Activated T-helper 1 cell treated with anti-CD3 and anti-CD28 coated beads, Interleukin-2, amount 50 U/mL, for 16 hours (primary cell): Measurements from ENCODE around the gene RASAL1.

Experiments
- DNase-seq, 2 donors: peaks; one replicate each; pipeline ENCODE4 v3.0.0-alpha.2; 2020; ENCODE audit warnings: low read depth in 1 of 2, low spot score in 1 of 2

The RASAL1 gene

DNA sequence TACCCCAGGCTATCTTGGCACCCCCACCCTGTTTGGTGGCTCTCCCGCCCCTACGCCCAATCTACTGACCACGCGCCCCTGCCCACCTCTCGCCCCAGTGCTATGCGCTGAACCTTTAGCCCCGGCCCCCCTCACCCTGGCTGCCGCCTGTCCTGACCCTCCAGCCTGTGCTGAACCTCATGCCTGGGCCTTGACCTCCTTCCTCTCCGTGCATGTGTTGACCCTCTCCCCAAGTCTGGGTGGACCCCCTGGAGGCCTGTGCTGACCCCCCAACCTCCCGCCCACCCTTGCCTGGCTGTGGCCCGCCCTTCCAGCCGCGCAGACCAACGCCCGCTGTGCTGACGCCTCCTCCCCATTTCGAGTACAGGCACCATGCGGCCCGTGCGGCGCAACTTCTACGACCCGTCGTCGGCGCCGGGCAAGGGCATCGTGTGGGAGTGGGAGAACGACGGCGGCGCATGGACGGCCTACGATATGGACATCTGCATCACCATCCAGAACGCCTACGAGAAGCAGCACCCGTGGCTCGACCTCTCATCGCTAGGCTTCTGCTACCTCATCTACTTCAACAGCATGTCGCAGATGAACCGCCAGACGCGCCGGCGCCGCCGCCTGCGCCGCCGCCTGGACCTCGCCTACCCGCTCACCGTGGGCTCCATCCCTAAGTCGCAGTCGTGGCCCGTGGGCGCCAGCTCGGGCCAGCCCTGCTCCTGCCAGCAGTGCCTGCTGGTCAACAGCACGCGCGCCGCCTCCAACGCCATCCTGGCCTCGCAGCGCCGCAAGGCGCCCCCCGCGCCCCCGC is 58.3 kb downstream of the RASAL1 start:
- DNase-seq = no peak

DNA sequence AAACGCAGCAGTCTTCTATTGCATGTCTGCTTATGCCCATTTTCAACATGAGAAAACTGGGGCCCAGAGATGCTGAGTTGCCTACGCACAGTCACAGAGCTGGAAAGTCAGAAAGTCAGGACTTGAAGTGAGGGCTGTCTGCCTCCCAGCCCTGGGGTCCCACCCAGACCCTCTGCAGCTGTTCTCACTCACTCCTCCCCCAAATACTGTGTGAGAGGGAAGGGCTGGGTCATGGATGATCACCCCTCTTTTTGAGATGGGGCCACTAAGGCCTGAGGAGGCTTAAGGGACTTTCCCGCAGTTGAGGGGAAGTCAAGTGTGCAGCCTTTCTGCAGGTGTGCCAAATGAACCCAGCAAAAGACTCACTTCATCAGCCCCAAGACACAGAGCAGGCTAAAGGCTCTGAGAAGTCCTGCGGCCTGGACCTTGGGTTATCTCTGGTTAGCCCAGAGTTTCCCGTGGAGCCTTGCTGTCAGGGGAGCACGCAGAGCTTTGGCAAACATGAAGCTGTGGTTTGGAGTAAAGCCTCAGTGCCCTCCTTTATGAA is 60.4 kb downstream of the RASAL1 start:
- no peak for DNase-seq

DNA sequence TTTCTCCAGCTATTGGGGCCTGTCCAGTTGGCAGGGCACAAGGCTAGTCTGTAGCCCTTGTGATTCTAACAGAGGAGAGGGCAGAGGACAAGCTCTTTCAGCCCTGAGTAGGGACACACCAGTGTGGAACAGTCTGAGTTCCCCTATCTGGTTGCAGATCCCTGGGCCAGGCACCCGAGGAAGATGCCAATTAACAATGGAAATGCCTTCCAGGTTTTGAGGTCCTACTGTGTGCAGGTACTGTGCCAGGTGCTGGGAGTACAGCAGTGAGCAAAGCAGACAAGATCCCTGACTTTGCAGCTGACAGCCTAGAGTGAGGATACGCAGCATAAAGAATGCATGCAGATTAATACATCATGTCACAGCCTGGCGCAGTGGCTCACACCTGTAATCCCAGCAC is 62.0 kb downstream of the RASAL1 start:
- DNase-seq = no peak

DNA sequence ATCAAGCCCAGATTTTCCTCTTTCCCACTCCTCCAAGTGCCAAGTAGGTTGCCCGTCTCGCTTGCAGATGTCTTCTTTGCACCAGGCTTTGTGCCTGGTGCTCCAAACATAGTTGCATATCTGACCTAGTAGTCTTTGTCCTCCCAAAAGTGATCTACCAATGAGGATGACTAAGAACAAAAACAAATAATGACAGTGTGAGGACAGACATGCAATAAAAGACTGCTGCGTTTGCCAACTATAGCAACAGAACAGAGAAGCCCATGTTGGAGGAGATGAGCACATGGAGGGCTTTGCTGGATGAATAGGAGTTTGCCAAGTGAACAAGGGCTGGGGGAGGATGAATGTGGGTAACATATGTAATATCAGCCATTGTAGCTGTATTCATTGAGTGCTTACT is 63.4 kb downstream of the RASAL1 start:
- DNase-seq = no peak

DNA sequence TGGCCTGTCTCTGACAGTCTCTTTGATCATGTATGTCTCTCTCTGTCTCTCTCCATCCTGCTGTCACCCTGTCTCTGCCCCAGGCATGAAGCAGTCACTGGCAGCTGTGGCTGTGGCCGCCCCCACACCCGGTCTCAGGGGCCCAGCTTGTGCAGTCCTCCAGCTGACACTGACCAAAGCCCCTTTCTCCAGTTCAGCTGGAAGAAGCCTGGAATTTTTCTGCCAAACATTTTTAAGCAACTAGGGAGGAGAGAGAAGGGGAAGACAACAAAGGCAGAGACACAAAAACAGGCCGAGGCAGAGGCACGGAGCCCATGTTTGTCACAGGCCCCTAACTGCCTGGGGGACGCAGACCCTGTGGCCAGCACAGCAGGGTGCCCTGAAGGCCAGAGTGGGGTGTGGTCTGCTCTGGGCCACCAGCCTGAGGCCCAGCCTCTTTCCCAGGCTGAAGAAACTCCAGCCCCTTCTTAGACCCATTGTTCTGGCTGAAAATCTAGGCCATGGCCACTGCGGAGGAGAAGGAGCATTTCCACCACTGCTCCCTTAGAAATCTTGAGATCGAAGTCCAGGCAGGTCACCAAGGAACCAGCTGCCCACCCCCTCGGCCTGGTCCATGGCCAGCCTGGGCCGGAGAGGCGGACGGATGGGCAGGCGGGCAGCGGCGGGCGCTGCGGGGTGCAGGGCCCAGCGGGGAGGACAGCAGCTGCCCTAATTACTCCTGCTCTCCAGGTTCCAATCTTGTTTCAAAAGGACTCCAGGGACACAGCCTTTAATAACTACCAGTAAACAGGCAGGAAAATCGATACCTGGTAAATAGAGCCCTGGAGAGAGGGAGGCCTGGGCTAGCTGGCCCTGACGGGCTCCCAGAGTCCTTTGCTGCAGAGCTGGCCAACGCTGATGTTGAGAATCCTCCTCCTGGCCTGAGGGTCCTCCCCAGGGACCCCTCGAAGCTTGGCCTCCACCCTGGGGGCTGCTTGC is 64.1 kb downstream of the RASAL1 start:
- DNase-seq = no peak

DNA sequence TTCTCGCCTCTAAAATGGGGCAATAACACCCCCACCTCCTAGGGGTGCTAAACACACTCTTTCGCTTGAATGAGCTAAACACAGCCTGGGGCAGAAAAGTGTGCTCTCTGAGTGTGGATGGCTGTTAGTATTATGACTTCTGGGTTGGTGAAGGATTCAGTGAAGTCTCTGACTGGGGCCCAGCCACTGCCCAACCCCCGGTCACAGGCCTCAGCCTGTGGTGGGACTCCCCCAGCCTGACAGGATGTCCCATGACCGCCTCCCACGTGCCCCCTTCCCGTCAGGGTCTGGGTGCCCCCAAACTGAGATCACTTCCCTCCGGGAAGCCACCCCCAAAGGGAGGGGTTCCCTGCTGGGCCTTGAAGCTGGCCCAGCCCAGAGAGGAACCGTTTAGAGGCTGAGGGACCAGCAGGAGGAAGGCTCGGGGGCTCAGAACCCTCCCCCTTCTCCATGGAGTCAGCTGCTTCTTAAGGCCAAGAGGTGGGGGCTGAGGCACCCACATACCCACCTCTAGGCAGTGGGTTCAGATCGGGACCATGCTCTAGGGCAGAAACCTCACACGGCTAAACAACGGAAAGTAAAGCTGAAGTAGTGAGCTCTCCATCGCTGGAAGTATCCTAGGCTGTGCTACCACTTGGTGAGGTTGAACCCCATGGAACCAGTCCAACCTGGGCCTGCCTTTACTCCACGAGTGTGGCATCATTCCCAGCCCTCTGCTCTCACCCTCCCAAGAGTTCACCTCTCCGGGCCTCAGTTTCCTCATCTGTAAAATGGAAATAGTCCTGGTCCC is 65.2 kb downstream of the RASAL1 start:
- no peak for DNase-seq

DNA sequence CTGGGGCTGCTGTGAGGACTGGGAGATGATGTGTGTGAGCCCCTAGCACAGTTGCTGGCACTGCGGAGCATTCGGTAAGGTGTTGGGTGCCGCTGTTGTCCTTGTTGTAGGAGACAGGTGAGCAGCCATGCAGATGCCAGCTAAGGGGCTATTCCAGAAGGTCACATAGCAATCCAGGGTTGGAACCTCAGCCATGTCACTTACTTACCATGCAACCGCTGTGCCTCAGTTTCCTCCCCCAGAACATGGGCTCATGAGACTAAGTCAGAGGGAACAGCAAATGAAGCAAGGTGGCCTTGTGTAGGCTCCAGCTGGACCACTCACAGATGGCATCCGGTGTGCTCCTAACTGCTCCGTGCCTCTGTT is 65.8 kb downstream of the RASAL1 start:
- DNase-seq = no peak

DNA sequence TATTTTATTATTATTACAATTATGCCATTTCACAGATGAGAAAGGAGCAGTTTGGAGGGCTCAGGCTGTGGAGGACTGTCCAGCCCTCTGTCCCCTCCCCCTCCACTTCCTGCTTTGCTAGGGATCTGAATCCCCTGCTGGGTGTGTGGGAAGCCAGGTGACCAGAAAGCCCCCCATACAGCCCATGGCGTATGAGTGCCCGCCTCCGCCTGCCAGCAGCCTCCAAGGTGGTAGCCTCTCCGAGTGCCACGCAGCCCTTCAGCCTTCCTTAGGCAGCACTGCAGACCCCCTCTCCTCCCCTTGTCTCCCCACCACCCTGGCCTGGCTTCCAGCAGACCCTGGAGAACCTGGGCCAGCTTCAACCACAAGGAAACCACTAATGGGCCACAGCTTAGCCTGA is 66.4 kb downstream of the RASAL1 start:
- DNase-seq = no peak

DNA sequence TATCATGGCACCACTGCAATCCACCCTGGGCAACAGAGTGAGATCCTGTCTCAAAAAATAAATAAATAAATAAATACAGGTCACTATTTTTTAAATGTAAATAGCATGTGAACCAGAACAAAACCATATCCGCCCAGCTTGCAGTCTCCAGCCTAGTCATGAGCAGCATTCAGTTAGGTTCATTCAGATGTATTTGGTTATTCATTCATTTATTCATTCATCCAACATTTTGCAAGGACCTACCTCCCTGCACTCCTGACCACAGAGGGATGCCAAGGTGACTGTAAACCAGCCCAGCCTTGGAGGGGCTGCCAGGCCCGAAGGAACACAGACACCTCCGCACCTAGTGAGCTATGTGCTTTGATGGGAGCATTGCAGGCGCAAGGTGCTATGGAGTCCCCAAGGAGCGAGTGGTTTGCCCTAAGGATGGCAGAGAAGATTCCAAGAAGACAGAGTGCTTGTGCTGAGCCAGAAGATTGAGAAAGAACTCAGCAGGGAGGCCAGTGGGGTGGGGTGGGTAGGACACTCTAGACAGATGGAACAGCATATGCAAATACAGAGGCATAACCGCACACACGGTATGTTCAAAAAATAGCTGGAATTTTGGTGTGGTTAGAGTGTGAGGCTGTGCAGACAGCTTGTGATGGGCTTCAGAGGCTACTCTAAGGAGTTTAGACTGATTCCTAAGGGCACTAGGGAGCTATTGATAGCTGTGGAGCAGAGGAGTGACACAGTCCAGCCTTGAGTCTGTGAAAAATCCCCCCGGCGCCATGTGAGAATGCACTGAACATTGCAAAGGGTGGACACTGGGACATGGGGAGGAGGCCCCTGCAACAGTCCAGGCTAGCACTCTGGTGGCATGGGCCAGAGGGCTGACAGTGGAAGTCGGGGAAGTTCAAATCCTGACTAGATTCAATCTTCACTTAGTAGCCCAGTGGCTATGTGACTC is 67.3 kb downstream of the RASAL1 start:
- DNase-seq = no peak

DNA sequence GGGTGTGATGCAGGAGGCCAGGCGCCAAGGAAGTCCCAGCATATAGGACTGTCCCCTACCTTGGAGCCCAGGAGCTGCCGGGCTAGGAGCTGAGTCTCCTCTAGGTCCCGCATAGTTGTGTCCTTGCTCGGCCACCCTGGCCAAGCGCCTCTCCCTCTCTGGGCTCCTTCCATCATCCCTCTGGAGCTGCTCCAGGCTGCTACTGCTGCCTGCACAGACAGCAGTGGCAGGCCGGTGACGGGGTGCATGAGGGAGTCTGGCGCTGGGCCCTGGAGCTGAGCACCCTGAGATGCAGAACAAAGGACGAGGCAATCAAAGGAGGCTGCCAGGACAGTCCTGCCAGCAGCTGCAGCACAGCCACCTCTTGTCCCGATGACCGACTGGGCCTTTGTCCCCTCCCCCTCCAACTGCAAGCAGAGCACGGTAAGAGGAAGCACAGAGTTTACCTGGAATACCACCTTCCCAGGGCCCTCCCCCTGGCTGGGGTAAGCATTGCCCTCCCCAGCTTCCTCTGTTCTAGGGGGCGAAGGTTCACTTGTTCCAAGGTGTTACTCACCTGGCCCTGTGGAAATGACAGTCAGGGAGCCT is 68.7 kb downstream of the RASAL1 start:
- no peak for DNase-seq

DNA sequence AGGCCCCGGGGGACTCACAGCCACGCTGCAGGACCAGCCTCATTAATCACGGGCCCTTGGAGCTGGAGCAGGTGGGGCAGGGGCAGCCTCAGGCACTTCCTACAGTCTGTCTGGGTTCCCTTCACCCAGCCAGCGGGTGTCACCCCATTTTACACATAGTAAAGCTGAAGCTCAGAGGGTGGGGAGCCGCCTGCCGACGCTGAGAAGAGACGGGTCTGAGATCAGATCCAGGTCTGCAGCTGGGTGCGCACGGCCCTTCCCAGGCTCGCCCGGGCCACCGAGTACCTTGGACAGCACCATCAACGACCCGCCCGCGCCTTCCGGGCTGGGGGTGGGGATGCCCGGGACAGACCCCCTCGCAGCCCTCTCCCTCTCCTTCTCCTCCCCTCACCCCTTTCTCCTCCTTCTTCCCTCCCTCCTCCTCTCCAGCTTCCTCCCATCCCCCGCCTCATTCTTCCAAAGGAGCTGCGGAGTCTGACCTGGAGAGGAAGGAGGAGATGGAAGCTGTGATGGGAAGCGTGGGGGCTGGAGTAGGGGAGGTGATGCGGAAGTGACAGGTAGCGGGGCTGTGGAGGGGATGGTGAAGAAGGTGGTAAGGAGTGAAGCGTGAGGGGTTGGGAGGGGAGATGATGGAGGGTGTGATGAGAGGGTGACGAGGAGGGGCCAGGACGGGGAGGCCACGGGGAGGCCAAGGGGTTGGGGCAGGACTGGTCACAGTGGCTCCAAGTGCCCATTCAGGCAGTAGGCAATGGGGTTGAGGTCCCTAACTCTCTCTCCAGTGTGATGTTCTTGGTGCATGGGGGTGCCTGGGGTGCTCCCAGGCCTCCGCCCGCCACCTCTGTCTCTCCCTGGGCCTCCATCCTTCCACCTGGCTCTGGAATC is 70.2 kb downstream of the RASAL1 start:
- DNase-seq = no peak

DNA sequence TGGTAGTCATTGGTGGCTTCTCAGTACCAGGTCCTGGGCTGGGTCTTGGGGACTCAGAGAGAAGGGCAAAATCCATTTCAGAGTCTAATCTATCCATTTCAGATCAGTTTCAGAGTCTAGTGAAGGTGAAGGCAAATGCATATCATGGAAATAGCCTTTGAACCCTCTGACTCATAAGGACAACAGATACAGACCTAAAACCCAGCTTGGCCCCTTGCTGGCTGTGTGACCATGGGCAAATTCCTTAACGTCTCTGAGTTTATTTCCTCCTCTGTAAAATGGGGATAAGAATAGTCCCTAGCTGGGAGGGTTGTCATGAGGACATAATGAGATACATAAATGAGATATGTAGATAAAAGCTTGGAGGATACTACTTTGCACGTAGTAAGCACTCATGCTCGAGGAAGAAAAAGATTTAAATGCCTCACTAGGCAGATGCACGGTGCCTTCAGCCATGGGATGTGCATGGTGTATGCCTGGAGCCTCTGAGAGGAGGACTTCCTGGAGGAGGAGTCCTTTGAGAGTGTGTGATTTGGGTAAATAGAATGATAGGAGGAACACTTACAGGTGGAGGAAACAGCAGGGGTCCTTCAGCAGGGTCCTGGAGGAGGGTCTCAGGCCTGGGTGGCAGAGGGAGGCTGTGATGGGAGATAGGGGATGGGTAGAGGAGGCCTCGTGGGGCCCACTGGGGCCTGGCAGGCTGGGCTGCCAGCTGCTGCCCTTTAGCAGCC is 71.0 kb downstream of the RASAL1 start:
- no peak for DNase-seq

DNA sequence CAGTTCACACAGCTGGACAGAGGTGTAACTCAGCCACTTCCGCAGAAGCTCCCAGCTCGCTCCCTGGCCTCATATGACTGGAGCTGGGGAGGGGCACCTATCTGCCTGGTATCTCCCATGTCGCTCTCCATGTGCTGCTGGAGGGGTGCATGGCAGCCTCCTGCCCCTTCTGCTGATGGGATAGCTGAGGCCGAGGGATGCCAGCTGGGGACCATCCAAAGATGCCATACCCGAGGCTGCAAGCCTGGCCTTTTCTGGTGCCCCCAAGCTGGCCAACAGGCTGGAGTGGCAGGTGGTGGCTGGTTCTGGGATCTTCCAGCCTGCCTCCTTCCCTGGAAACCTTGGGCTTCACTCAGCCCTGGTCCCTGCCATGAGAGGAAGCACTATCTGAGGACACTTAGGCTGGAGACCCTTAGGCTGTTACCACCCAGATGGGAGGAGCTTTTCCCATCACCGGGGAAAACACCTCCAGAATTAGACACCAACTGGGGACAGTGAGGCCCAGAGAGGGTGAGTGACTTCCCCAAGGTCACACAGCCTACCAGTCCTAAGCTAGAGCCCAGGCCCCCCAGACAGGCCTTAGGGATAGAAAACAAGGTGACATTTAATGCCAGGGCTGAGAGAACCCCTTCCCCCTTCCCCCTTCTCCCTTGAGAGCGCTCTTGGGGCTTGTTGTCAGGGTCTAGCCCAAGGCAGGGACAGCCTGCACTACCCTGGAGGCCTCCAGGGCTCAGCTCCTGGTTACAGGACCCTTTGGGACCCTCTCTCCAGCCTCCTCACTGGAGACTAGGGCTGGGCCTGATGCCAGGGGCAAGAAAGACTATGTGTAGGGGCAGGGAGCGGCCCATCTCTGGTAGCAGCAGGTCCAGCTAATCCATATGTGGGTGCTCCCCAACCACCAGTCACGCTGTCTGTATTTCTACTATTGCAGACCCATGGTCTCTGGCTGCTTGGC is 71.9 kb downstream of the RASAL1 start:
- no peak for DNase-seq

DNA sequence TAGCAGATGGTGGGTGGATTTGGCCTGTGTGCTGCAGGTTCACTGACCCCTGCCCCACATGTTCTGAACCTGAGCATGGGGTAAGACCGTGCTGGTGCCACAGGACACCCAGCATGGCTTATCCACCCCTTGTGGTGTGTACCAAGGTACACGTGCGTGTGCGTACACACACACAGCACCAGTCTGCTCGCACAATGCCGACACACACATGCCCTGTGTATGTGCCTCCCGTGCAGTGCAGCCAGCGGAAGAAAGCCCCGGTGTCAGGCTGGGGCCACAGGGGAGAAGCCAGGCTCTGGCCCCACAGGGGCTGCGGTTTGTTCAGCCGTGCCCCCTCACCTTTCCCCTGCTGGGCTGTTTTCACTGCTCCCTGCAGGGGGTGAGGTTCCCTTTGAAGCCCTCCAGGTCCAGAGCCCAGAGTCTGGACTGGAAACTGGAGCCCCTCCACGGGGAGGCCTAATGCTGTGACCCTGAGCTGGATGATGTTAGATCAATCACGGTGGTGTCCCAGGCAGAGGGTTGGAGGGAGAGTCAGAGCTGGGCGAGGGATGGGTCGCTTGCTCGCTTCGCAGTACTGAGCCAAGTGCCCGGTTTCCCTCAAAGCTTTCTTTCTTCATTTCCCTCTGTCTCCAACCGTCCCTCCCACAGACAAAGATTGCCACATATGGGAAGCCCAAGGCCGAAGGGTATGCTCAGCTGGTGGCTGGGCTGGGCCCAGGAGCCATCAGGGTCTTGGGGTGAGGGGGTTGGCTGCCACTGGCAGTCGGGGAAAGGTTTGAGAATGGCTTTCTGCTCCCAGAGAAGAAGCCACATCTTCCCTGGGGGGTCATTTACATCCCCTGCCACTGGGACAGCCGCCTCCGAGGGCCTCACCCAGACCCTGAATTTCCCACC is 72.8 kb downstream of the RASAL1 start:
- DNase-seq = no peak

DNA sequence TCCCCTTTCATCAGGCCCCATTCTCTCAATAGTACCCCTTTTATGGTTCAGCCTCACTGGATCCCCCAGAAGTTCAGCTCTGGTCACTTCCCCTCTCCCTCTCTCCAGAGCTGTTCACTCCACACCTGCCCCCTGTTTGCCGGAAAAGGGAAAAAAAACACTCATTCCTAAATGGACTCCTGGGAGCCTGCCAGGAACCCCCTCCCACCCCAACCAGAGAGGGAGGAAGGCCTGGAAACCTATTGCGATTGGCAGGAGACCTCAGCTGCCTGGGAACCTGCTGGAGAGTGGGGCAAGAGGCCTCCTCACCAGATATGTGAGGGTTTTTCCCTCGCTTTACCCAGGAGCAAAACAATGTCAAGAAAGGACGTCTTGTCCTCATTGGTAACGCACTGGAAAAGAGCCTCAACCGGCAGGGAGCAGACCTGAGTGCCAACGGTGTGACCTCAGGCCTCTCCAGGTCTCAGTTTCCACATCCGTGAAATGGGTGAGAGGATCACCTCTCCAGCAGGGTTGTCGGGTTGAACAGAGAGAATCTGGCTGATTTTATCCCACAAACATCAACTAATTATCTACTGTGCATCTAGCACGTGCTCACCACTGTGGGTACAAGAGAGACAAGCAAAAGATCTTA is 74.4 kb downstream of the RASAL1 start:
- no peak for DNase-seq
